ENCODE results near the gene ERFE. TPM values are rescaled to one million over a fixed set of nuclear protein-coding genes. Genes with fewer than 3 reads are reported as not detected.
A peak's percentile ranks its signal among the peaks of the same experiment; 100 is the strongest.

ERFE gene
- total RNA-seq, 1 donor from 2014 or later = 1.3 TPM

DNA sequence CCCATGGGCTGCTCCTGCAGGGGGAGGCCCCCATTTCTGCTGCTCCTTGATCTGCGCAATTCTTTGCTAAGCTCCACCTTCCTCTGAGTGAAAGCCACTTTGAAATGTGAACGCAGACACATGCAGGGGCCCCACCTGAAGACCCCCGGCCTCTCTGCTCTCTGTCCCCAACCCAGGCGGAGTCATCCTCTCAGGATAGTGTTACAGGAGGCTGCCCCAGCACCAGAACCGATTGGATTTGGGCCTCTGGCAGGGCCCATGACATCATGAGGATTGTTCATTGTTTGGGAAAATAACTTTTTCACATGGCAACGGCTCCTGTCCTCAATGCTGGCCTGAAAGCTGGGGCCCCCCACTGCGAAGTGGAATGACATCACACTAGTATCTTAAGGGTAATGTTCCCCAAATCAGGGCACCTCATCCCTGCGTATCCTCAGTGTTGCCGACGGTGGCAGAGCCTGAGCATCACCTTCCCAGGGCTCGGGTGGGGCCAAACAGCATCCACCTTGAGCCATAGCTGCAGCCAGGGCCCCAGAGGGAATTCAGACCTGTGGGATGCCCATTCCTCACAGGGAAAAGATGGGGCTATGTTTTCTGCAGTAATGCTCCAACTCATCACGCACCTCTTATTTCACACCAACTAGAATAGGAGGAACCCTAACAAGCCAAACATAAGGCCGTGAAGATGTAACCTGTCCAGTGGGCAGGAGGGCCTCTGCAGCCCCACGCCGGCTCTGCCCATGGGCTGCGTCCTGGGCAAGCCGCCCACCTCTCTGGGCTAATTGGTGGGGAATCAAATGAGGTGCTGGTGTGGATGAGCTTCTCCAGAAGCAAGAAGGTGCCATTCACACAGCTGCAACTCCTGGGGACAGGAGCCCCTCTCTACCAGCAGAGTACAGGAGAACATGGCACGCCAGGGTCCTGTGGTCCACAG, 2.7 kb upstream of the ERFE start:
- Mint-ChIP-seq H3K27ac (no peak overlapping the region), H3K9me3 (ENCODE audit: low read depth) (no peaks in the 10 kb centered on the region), H3K4me1 (ENCODE audit: low read depth) (peaks cover 3% of the 10 kb centered on the region), H3K36me3 (ENCODE audit: insufficient read depth) (no peaks in the 10 kb centered on the region), H3K4me3 (ENCODE audit: low read depth) (no peak overlapping the region), H3K27me3 (peaks cover 27% of the 10 kb centered on the region)
- no peak for DNase-seq (ENCODE audit: low spot score, unreplicated experiment)
- TF ChIP-seq, protein P1, sequence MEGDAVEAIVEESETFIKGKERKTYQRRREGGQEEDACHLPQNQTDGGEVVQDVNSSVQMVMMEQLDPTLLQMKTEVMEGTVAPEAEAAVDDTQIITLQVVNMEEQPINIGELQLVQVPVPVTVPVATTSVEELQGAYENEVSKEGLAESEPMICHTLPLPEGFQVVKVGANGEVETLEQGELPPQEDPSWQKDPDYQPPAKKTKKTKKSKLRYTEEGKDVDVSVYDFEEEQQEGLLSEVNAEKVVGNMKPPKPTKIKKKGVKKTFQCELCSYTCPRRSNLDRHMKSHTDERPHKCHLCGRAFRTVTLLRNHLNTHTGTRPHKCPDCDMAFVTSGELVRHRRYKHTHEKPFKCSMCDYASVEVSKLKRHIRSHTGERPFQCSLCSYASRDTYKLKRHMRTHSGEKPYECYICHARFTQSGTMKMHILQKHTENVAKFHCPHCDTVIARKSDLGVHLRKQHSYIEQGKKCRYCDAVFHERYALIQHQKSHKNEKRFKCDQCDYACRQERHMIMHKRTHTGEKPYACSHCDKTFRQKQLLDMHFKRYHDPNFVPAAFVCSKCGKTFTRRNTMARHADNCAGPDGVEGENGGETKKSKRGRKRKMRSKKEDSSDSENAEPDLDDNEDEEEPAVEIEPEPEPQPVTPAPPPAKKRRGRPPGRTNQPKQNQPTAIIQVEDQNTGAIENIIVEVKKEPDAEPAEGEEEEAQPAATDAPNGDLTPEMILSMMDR (IDR thresholded peaks at IDR 0.05; ENCODE audit: unreplicated experiment) = no peak

DNA sequence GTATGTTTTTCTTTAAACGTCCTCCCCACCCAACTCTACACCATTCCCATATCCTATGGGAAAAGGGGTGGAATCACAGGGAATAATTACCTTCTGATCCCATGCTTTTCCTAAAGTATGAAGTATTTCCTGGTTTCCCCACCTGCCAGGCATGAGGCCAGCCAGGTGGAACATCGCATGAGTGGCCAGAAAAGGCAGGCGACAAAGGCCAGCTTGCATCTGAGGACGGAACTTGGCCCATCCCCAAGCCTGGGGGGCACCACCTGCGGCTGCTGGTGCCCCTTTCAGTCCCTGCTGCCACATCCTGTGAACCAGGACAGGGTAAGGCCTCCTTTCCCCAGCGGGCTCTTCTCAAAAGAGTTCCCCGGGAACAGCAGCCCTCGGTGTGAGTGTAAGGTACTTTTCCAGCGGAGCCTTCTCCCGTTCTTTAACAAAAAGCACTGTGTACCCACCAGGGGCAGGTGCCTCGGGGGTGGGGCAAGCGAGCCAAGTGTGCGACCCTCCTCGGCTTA, 1.2 kb upstream of the ERFE start:
- peaks cover 3% of the 10 kb centered on the region for H3K4me1 Mint-ChIP-seq (ENCODE audit: low read depth)
- no peak overlapping the region for H3K4me3 Mint-ChIP-seq (ENCODE audit: low read depth)
- H3K9me3 Mint-ChIP-seq (ENCODE audit: low read depth) = no peaks in the 10 kb centered on the region
- H3K36me3 Mint-ChIP-seq (ENCODE audit: insufficient read depth) = no peaks in the 10 kb centered on the region
- peaks cover 38% of the 10 kb centered on the region for H3K27me3 Mint-ChIP-seq
- TF ChIP-seq, protein P1 (IDR thresholded peaks at IDR 0.05; ENCODE audit: unreplicated experiment) = no peak
- DNase-seq (ENCODE audit: low spot score, unreplicated experiment) = no peak
- H3K27ac Mint-ChIP-seq = no peak overlapping the region

DNA sequence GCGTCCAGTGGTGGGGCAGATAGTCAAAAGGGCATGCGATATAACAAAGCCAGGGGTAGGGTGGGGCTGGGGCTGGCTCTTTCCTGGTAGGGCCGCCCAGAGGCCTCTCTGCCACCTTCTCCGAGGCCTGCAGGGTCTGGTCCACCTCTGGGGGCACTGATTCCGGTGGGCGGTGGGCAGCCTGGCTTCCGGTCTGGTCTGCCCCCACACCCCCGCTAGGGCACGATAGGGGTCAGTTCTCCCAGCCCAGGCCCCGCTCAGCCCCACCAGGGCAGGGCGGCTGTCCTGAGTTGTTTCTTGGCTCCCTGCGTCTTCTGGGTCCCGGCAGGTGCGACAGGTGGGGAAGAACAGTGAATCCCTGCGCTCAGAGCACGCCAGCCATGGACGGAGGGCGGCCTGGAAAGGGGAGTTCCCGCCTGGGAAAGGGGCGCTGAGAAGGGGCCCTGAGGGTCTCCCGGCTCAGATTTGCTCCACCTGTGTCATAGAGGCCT, 707 bp upstream of the ERFE start:
- Mint-ChIP-seq H3K9me3 (ENCODE audit: low read depth) (no peaks in the 10 kb centered on the region), H3K27ac (no peak overlapping the region), H3K27me3 (peaks cover 41% of the 10 kb centered on the region), H3K4me3 (ENCODE audit: low read depth) (peak overlapping the region; percentile 37), H3K4me1 (ENCODE audit: low read depth) (peaks cover 3% of the 10 kb centered on the region), H3K36me3 (ENCODE audit: insufficient read depth) (no peaks in the 10 kb centered on the region)
- DNase-seq (ENCODE audit: low spot score, unreplicated experiment) = no peak
- TF ChIP-seq, protein P1 (IDR thresholded peaks at IDR 0.05; ENCODE audit: unreplicated experiment) = no peak

DNA sequence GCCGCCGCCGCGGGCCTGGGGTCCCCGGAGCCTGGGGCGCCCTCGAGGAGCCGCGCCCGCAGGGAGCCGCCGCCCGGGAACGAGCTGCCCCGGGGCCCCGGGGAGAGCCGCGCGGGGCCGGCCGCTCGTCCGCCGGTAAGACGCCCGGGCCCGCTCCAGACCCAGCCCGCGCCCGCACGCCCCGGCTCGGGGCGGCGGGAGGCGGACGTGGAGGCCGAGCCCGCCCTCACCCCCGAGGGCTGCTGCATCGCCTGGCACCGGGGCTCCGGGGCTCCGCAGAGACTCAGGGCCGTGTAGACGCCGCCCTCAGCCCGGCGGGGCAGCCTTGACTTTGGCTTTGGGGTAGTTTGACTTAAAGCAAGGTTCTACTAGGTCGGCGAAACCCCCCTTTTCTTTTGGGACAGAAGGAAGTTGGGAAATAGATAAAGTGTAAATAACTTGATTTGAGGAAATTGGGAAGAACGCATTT, 335 bp downstream of the ERFE start:
- Mint-ChIP-seq H3K27ac (no peak overlapping the region), H3K4me3 (ENCODE audit: low read depth) (peak overlapping the region; percentile 22), H3K4me1 (ENCODE audit: low read depth) (peaks cover 3% of the 10 kb centered on the region), H3K9me3 (ENCODE audit: low read depth) (no peaks in the 10 kb centered on the region), H3K27me3 (peaks cover 44% of the 10 kb centered on the region), H3K36me3 (ENCODE audit: insufficient read depth) (no peaks in the 10 kb centered on the region)
- TF ChIP-seq, protein P1 (IDR thresholded peaks at IDR 0.05; ENCODE audit: unreplicated experiment) = no peak
- no peak for DNase-seq (ENCODE audit: low spot score, unreplicated experiment)

DNA sequence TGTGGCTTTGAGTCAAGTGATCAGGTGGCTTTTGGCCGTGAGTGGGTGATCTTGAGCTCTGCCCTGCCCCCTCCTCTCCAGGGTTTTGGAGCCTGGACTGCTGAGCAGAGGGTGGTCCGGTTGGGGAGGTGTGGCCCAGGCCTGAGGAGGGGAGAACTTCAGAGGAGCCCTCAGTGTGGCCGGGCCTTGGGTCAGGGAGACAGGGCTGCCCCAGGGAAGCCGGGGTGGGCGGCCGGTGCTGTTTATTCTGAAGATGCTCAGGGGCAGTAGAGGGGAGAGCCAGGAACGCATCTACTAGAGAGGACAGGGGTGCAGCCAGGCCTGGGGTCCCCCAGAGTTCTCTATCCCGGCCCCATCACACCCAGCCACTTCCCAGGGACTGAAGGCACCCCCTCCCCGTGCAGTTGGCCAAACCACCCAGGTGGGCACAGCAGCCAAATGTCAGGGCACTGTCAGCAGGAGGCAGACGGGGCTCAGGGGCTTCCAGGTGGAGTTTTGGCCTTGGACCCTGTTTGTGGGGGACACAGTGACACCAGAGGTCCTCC, 963 bp downstream of the ERFE start:
- TF ChIP-seq, protein P1 (IDR thresholded peaks at IDR 0.05; ENCODE audit: unreplicated experiment) = no peak
- H3K4me1 Mint-ChIP-seq (ENCODE audit: low read depth) = peaks cover 3% of the 10 kb centered on the region
- DNase-seq (ENCODE audit: low spot score, unreplicated experiment) = no peak
- no peak overlapping the region for H3K27ac Mint-ChIP-seq
- H3K36me3 Mint-ChIP-seq (ENCODE audit: insufficient read depth) = no peaks in the 10 kb centered on the region
- H3K27me3 Mint-ChIP-seq = peaks cover 49% of the 10 kb centered on the region
- peak overlapping the region; percentile 22 for H3K4me3 Mint-ChIP-seq (ENCODE audit: low read depth)
- H3K9me3 Mint-ChIP-seq (ENCODE audit: low read depth) = no peaks in the 10 kb centered on the region
